ENCODE measurements around the gene MCOLN2. TPM values are rescaled to one million over a fixed set of nuclear protein-coding genes. Genes with fewer than 3 reads are reported as not detected.

The MCOLN2 gene
- total RNA-seq, 1 experiment from 2014 or later: 1.3 TPM

DNA sequence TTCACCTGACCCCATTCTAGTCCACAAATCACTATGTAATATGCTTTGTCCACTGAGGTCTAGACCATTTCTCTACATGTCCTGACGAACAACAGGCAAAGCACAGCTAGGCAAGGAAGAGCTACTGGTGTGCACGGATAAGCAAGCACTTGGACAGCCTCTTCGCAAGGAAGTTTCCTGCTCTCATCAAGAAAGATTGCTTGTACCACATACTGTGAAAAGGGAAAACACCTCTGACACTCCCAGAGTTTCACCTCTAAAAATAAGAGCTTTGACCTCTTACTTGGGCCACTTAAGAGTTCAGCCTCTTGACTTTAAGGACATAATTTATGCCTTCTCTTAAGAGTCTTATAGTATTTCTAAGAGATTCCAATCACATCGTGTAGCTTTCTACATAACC lies 67.9 kb downstream of the MCOLN2 start:
- Histone ChIP-seq H2BK120ac (ENCODE audit: low read depth, low read length, poor library complexity, severe bottlenecking) (no peak overlapping the region), H3K4me2 (ENCODE audit: insufficient read depth, insufficient read length, low read length) (no peak overlapping the region), H2AFZ (ENCODE audit: low read length) (no peak overlapping the region), H3K18ac (ENCODE audit: insufficient read length, low read depth, low read length) (no peak overlapping the region), H3K27ac (ENCODE audit: insufficient read length, low read depth, low read length) (no peak overlapping the region), H4K5ac (ENCODE audit: insufficient read length, low read depth, low read length) (no peak overlapping the region), H3K4ac (ENCODE audit: low read depth, low read length) (no peak overlapping the region), H3K14ac (ENCODE audit: insufficient read depth, low read length) (no peak overlapping the region), H4K8ac (replicated peaks; ENCODE audit: insufficient read length, low read depth, low read length) (no peak overlapping the region), H2BK15ac (ENCODE audit: low read depth, low read length) (no peak overlapping the region), H3K23me2 (ENCODE audit: insufficient read length, low read depth, low read length, poor library complexity, severe bottlenecking) (no peaks in the 10 kb centered on the region), H2BK12ac (ENCODE audit: insufficient read length, low read depth, low read length) (no peak overlapping the region), H2AK5ac (ENCODE audit: insufficient read length, low read length) (no peak overlapping the region), H2BK20ac (ENCODE audit: low read depth, low read length, poor library complexity, severe bottlenecking) (no peak overlapping the region), H3T11ph (ENCODE audit: low read length) (no peak overlapping the region), H3K9me3 (ENCODE audit: control insufficient read depth, low read depth, low read length) (no peaks in the 10 kb centered on the region), H4K20me1 (ENCODE audit: control insufficient read depth, insufficient read depth, insufficient read length) (no peaks in the 10 kb centered on the region), H3K4me1 (ENCODE audit: insufficient read depth, low read length) (peaks cover 3% of the 10 kb centered on the region; the same call in 1 of the 2 replicates), H4K91ac (ENCODE audit: insufficient read length, low read depth, low read length) (no peak overlapping the region), H3K79me1 (ENCODE audit: insufficient read depth, low read depth, low read length, poor library complexity, severe bottlenecking) (no peaks in the 10 kb centered on the region), H3K9ac (ENCODE audit: extremely low read depth, insufficient read length, low read length) (no peak overlapping the region), H3K56ac (ENCODE audit: insufficient read length, low read depth, low read length) (no peak overlapping the region), H3K27me3 (ENCODE audit: insufficient read depth, low read length) (no peaks in the 10 kb centered on the region), H2BK5ac (ENCODE audit: insufficient read length, low read length) (no peak overlapping the region), H3K23ac (ENCODE audit: insufficient read length, low read depth, low read length) (no peak overlapping the region), H3K79me2 (ENCODE audit: insufficient read depth, low read length) (no peaks in the 10 kb centered on the region)
- H3K36me3 Mint-ChIP-seq (ENCODE audit: insufficient read depth in 1 of 3, low read depth in 3 of 3): no peaks in the 10 kb centered on the region
- no CpG with 5 or more reads among the region's 4 CpGs for WGBS (ENCODE audit: extremely low coverage, insufficient read length, low lambda C conversion rate)
- H3K27me3 Mint-ChIP-seq (ENCODE audit: low read depth): no peaks in the 10 kb centered on the region
- no peak for DNase-seq
- no peak overlapping the region for H3K4me3 Mint-ChIP-seq
- no peak overlapping the region for H3K27ac Mint-ChIP-seq
- no peak for TF ChIP-seq CTCF (conservative IDR thresholded peaks at IDR 0.05)
- no peaks in the 10 kb centered on the region for H3K9me3 Mint-ChIP-seq
- no peaks in the 10 kb centered on the region; a peak in 1 of 4 replicates for H3K4me1 Mint-ChIP-seq

Data from H9 (cell line).